Adrenal gland (tissue), 5 donors: ENCODE measurements around the gene NSG2.

Experiments used
- CTCF ChIP-seq, 6 experiments: fragments of 450-650 bp in 4 of 6; fragments of 200-600 bp in 2 of 6; sonication (generic) in 1 of 6; IDR thresholded peaks; 1 replicate in 5 of 6; 2 replicates in 1 of 6; pipeline versions ENCODE4 v1.5.1 to v1.8.0; 2016 to 2021; ENCODE audit warnings: antibody characterized with exemption in 6 of 6, mild to moderate bottlenecking in 2 of 6, moderate library complexity in 1 of 6
- POLR2A ChIP-seq, 2 donors: fragments of 450-650 bp; IDR thresholded peaks; one replicate each; pipeline ENCODE4 v1.6.1; 2017; ENCODE audit warnings: antibody characterized with exemption in 2 of 2, mild to moderate bottlenecking in 2 of 2, moderate library complexity in 1 of 2
- donor health status: DM: no; HTN: no; CAD: no.

GRCh38 chr5:174010365-174010764, 35.1 kb upstream of the NSG2 start:
- TF ChIP-seq CTCF (IDR thresholded peaks at IDR 0.05) (no peak), POLR2A (IDR thresholded peaks at IDR 0.05) (no peak)
